Thoracic aorta (tissue), 2 donors: ENCODE measurements around the gene CDADC1. TPM values are rescaled to one million over a fixed set of nuclear protein-coding genes. Genes with fewer than 3 reads are reported as not detected.

Experiments
- ATAC-seq: fragments of 150-250 bp; one replicate; pipeline ENCODE4 v1.8.0; 2017; ENCODE audit warnings: low read depth; ENCODE audit not compliant: insufficient number of reproducible peaks, low FRiP score
- DNase-seq: peaks from one replicate; pipeline ENCODE4 v3.0.0-alpha.2; 2020; ENCODE audit warnings: low spot score
- H3K27ac ChIP-seq, 2 donors: fragments of 200-600 bp; sonication (generic); 1 replicate in 1 of 2; 2 replicates in 1 of 2; pipeline ENCODE4 v1.5.1; 2016; ENCODE audit warnings: mild to moderate bottlenecking in 2 of 2, moderate library complexity in 2 of 2
- H3K27me3 ChIP-seq: fragments of 200-600 bp; sonication (generic); replicated peaks from 2 replicates; pipeline ENCODE4 v1.6.0; 2016; ENCODE audit warnings: mild to moderate bottlenecking; ENCODE audit not compliant: insufficient read depth
- H3K36me3 ChIP-seq: fragments of 200-600 bp; sonication (generic); one replicate; pipeline ENCODE4 v1.5.1; 2016
- H3K4me1 ChIP-seq, 2 donors: fragments of 200-600 bp; sonication (generic); 1 replicate in 1 of 2; 2 replicates in 1 of 2; pipeline versions ENCODE4 v1.5.1 to v1.6.0; 2016; ENCODE audit warnings: low read depth in 2 of 2, mild to moderate bottlenecking in 1 of 2; ENCODE audit not compliant: control insufficient read depth in 1 of 2
- H3K4me3 ChIP-seq: fragments of 200-600 bp; sonication (generic); 2 replicates; pipeline ENCODE4 v1.5.1; 2016; ENCODE audit warnings: mild to moderate bottlenecking
- H3K9me3 ChIP-seq: fragments of 200-600 bp; sonication (generic); 2 replicates; pipeline ENCODE4 v1.5.1; 2016
- total RNA-seq, 2 donors: library from RNA; depleted of rRNA; stranded (reverse); fragments of >200 nt; gene quantifications; one replicate each; pipeline versions ENCODE4 v1.1.0 to v1.2.3, GENCODE V29; 2016
- TF ChIP-seq, protein P1 (sequence below): fragments of 200-600 bp; sonication (generic); IDR thresholded peaks from one replicate; pipeline ENCODE4 v1.5.1; 2019; ENCODE audit warnings: antibody characterized with exemption

Gene CDADC1
- total RNA-seq, 2 donors from 2014 or later, result 12.8 to 18.5 TPM

DNA sequence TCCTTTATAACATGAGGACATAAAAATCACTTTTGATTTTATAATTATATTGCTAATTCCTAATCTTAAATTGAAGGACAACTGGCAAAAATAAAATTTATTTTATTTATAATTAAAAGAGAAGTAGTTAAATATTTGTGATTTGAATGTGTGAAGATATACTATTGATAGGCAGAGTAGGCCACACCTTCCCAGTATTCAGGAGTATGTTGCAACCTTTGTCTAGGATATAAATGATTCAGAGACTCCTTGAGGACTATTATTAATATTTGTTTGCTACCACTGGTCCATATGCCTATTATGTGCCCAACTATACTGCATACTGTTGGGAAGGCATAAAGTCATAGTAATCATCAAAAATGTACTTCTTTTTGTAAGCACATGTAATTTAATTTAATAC, 94.2 kb downstream of the CDADC1 start:
- Histone ChIP-seq H3K36me3 (peaks cover 3% of the 10 kb centered on the region), H3K4me3 (no peak overlapping the region), H3K4me1 (no peaks in the 10 kb centered on the region), H3K27me3 (no peaks in the 10 kb centered on the region), H3K9me3 (no peaks in the 10 kb centered on the region), H3K27ac (no peak overlapping the region)
- no peak for ATAC-seq
- TF ChIP-seq, protein P1, sequence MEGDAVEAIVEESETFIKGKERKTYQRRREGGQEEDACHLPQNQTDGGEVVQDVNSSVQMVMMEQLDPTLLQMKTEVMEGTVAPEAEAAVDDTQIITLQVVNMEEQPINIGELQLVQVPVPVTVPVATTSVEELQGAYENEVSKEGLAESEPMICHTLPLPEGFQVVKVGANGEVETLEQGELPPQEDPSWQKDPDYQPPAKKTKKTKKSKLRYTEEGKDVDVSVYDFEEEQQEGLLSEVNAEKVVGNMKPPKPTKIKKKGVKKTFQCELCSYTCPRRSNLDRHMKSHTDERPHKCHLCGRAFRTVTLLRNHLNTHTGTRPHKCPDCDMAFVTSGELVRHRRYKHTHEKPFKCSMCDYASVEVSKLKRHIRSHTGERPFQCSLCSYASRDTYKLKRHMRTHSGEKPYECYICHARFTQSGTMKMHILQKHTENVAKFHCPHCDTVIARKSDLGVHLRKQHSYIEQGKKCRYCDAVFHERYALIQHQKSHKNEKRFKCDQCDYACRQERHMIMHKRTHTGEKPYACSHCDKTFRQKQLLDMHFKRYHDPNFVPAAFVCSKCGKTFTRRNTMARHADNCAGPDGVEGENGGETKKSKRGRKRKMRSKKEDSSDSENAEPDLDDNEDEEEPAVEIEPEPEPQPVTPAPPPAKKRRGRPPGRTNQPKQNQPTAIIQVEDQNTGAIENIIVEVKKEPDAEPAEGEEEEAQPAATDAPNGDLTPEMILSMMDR, result no peak
- no peak for DNase-seq

DNA sequence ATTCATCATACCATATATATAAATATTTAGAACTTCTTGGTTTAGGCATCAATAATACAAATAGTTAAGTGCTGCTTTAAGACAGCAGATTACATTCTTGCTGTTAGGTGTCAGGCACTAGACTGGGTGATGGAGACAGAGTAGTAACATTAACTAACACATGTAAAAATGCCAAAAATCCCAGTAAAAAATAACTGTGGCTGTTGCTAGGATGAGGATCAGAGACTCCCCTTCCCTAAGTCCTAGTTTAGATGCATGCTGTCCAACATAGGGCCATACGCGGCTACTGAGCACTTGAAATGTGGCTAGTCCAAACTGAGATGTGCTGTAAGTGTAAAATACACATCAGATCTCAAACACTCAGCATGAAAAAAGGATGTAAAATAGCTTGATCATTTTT, 94.7 kb downstream of the CDADC1 start:
- ATAC-seq (no peak), DNase-seq (no peak)
- no peaks in the 10 kb centered on the region for H3K9me3 ChIP-seq
- peaks cover 3% of the 10 kb centered on the region for H3K36me3 ChIP-seq
- H3K27ac ChIP-seq, result no peak overlapping the region
- H3K4me1 ChIP-seq, result no peaks in the 10 kb centered on the region
- no peaks in the 10 kb centered on the region for H3K27me3 ChIP-seq
- TF ChIP-seq, protein P1, result no peak
- H3K4me3 ChIP-seq, result no peak overlapping the region

Other genes with a start within 250 kb of the CDADC1 start
- gene MLNR, start 27.6 kb upstream of the CDADC1 start, total RNA-seq, result 1 to 10 TPM in 1 of 2 donors, under 1 TPM in 1; 0.41 to 2.0 TPM
- 10 to 100 TPM; 38.7 to 46.7 TPM for gene CAB39L, start 196.1 kb downstream of the CDADC1 start, total RNA-seq
- gene SETDB2, start 196.3 kb downstream of the CDADC1 start, total RNA-seq, result 1 to 10 TPM; 9.0 to 9.1 TPM
- gene PHF11, start 248.0 kb downstream of the CDADC1 start, total RNA-seq, result 10 to 100 TPM; 39.3 to 51.1 TPM